ENCODE results near the gene DNPEP.
A peak's percentile ranks its signal among the peaks of the same experiment; 100 is the strongest.

The DNPEP gene

DNA sequence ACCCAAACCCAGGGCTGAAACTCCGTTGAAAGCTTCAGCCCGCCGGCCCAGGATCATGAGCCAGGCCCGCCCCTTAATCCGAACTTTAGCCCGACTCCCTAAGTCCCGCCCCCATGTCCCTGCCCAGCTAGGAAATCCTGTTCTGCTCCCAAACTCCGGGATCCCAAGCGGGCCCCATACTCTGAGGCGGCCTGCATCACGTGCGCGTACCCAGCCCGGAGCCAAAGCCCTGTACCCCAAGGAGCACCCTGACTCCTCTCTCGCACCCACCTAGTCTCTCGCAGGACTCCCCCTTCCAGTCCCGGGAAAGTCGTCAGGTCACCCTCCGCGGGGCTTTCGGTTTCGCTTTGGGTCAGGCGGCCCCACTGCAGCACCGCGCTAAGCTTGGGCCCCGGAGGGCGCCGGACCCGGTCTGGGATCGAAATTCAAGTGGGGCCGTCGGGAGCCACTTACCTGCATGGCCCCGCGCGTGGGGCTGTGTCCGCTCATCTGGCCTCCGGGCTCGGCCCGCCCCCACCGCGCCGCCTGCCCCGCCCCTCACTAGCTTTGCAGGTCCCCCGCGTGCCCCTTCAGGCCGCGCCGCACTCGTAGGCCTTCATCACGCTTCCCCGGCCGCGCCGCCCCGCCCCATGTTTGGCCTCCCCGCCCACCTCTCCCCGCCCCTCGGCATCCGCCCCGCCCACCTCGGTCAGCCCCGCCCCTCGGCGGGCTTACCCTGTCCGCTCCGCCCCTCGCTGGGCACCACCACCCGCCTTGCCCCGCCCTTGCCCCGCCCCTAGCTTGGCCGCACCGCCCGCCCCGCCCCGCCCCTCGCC is at the start of gene DNPEP:
Gene DNPEP (minus strand): TSS at position 607 of the 815 bp plus-strand sequence. CDS start 118 bp downstream, at position 489.
- peaks cover 7% of the 10 kb centered on the region for H3K27me3 Mint-ChIP-seq (ENCODE audit: low read depth)
- peak within 1 kb of the TSS; percentile 95 for H3K27ac Mint-ChIP-seq
- H3K4me1 Mint-ChIP-seq (ENCODE audit: low read depth), result peaks cover 12% of the 10 kb centered on the region
- no peaks in the 10 kb centered on the region for H3K9me3 Mint-ChIP-seq
- H3K36me3 Mint-ChIP-seq (ENCODE audit: low read depth), result peaks cover 28% of the 10 kb centered on the region
- H3K4me3 Mint-ChIP-seq, result peak within 1 kb of the TSS; percentile 96

GRCh38 chr2:219437141-219437540 is 49.4 kb upstream of the DNPEP start:
- no peak overlapping the region for H3K27ac Mint-ChIP-seq
- no peak overlapping the region for H3K4me3 Mint-ChIP-seq
- no peaks in the 10 kb centered on the region for H3K9me3 Mint-ChIP-seq
- peaks cover 6% of the 10 kb centered on the region for H3K4me1 Mint-ChIP-seq (ENCODE audit: low read depth)
- H3K27me3 Mint-ChIP-seq (ENCODE audit: low read depth), result peaks cover 40% of the 10 kb centered on the region
- no peaks in the 10 kb centered on the region for H3K36me3 Mint-ChIP-seq (ENCODE audit: low read depth)

- Mint-ChIP-seq H3K27me3 (ENCODE audit: low read depth) (peaks cover 40% of the 10 kb centered on the region), H3K36me3 (ENCODE audit: low read depth) (no peaks in the 10 kb centered on the region), H3K4me3 (no peak overlapping the region), H3K27ac (no peak overlapping the region), H3K9me3 (no peaks in the 10 kb centered on the region), H3K4me1 (ENCODE audit: low read depth) (peaks cover 6% of the 10 kb centered on the region)
These were observed 48.8 kb upstream of the DNPEP start for GRCh38 chr2:219436491-219436890.

- Mint-ChIP-seq H3K9me3 (no peaks in the 10 kb centered on the region), H3K4me3 (no peak overlapping the region), H3K36me3 (ENCODE audit: low read depth) (no peaks in the 10 kb centered on the region), H3K4me1 (ENCODE audit: low read depth) (peaks cover 2% of the 10 kb centered on the region), H3K27me3 (ENCODE audit: low read depth) (peaks cover 37% of the 10 kb centered on the region), H3K27ac (no peak overlapping the region)
These were observed 48.0 kb upstream of the DNPEP start for GRCh38 chr2:219435701-219436100.

DNA sequence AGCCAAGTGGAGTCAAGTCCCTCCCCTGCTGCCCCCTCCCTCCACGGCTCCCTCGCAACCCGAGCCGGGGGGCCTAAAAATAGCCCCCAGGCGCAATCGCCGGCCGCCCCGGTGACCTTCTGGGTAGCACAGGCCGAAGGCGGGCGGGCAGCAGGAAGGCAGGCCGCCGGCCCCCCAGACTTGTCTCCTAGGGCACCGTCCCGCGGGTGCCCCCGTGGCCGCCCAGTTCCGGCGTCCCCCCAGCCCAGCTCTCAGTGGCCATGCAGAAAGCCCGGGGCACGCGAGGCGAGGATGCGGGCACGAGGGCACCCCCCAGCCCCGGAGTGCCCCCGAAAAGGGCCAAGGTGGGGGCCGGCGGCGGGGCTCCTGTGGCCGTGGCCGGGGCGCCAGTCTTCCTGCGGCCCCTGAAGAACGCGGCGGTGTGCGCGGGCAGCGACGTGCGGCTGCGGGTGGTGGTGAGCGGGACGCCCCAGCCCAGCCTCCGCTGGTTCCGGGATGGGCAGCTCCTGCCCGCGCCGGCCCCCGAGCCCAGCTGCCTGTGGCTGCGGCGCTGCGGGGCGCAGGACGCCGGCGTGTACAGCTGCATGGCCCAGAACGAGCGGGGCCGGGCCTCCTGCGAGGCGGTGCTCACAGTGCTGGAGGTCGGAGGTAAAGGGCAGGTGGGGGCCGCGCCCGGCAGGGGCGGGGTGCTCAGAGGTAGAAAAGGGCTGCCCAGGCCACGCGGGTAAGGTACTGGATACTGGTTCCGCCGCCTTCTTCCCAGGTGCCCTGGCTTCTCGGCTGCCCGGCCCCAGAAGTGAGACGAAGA is 47.2 kb upstream of the DNPEP start, which contains the start of gene SPEG:
Gene SPEG (plus strand): TSS at position 126 of the 808 bp plus-strand sequence. CDS start 135 bp downstream, at position 261.
- Mint-ChIP-seq H3K27ac (no peak within 1 kb of the TSS), H3K4me1 (ENCODE audit: low read depth) (peaks cover 1% of the 10 kb centered on the region), H3K4me3 (no peak within 1 kb of the TSS), H3K36me3 (ENCODE audit: low read depth) (no peaks in the 10 kb centered on the region), H3K27me3 (ENCODE audit: low read depth) (peaks cover 39% of the 10 kb centered on the region), H3K9me3 (no peaks in the 10 kb centered on the region)

GRCh38 chr2:219434468-219434717 is 46.7 kb upstream of the DNPEP start:
- Mint-ChIP-seq H3K4me3 (no peak overlapping the region), H3K4me1 (ENCODE audit: low read depth) (peaks cover 1% of the 10 kb centered on the region), H3K9me3 (no peaks in the 10 kb centered on the region), H3K27me3 (ENCODE audit: low read depth) (peaks cover 39% of the 10 kb centered on the region), H3K27ac (no peak overlapping the region), H3K36me3 (ENCODE audit: low read depth) (no peaks in the 10 kb centered on the region)

GRCh38 chr2:219433666-219434467 is 46.2 kb upstream of the DNPEP start:
- Mint-ChIP-seq H3K27ac (no peak overlapping the region), H3K4me1 (ENCODE audit: low read depth) (peaks cover 1% of the 10 kb centered on the region), H3K9me3 (no peaks in the 10 kb centered on the region), H3K27me3 (ENCODE audit: low read depth) (peaks cover 43% of the 10 kb centered on the region), H3K4me3 (no peak overlapping the region), H3K36me3 (ENCODE audit: low read depth) (no peaks in the 10 kb centered on the region)

- peaks cover 45% of the 10 kb centered on the region for H3K27me3 Mint-ChIP-seq (ENCODE audit: low read depth)
- no peaks in the 10 kb centered on the region for H3K36me3 Mint-ChIP-seq (ENCODE audit: low read depth)
- no peaks in the 10 kb centered on the region for H3K9me3 Mint-ChIP-seq
- peaks cover 1% of the 10 kb centered on the region for H3K4me1 Mint-ChIP-seq (ENCODE audit: low read depth)
- no peak overlapping the region for H3K27ac Mint-ChIP-seq
- H3K4me3 Mint-ChIP-seq, result no peak overlapping the region
These were observed 43.2 kb upstream of the DNPEP start for GRCh38 chr2:219430633-219431615.

GRCh38 chr2:219429958-219430606 is 42.4 kb upstream of the DNPEP start:
- no peaks in the 10 kb centered on the region for H3K9me3 Mint-ChIP-seq
- H3K36me3 Mint-ChIP-seq (ENCODE audit: low read depth), result no peaks in the 10 kb centered on the region

GRCh38 chr2:219428469-219428868 is 40.8 kb upstream of the DNPEP start:
- H3K9me3 Mint-ChIP-seq, result no peaks in the 10 kb centered on the region
- no peak overlapping the region for H3K27ac Mint-ChIP-seq
- H3K4me3 Mint-ChIP-seq, result no peak overlapping the region
- peaks cover 28% of the 10 kb centered on the region for H3K27me3 Mint-ChIP-seq (ENCODE audit: low read depth)
- peaks cover 1% of the 10 kb centered on the region for H3K4me1 Mint-ChIP-seq (ENCODE audit: low read depth)
- no peaks in the 10 kb centered on the region for H3K36me3 Mint-ChIP-seq (ENCODE audit: low read depth)

More at GRCh38 chr2:219429958-219430606, 42.4 kb upstream of the DNPEP start:
- Mint-ChIP-seq H3K27ac (no peak overlapping the region), H3K27me3 (ENCODE audit: low read depth) (peaks cover 37% of the 10 kb centered on the region), H3K4me3 (no peak overlapping the region), H3K4me1 (ENCODE audit: low read depth) (peaks cover 1% of the 10 kb centered on the region)

- Mint-ChIP-seq H3K36me3 (ENCODE audit: low read depth) (no peaks in the 10 kb centered on the region), H3K27ac (no peak overlapping the region), H3K4me1 (ENCODE audit: low read depth) (no peaks in the 10 kb centered on the region), H3K9me3 (no peaks in the 10 kb centered on the region), H3K27me3 (ENCODE audit: low read depth) (peaks cover 20% of the 10 kb centered on the region), H3K4me3 (no peak overlapping the region)
These were observed 38.9 kb upstream of the DNPEP start for GRCh38 chr2:219426534-219427136.

- no peaks in the 10 kb centered on the region for H3K9me3 Mint-ChIP-seq
- no peak overlapping the region for H3K27ac Mint-ChIP-seq
These were observed 38.3 kb upstream of the DNPEP start for GRCh38 chr2:219426068-219426443.

More at GRCh38 chr2:219426068-219426443, 38.3 kb upstream of the DNPEP start:
- no peak overlapping the region for H3K4me3 Mint-ChIP-seq
- H3K27me3 Mint-ChIP-seq (ENCODE audit: low read depth), result peaks cover 14% of the 10 kb centered on the region
- no peaks in the 10 kb centered on the region for H3K4me1 Mint-ChIP-seq (ENCODE audit: low read depth)
- no peaks in the 10 kb centered on the region for H3K36me3 Mint-ChIP-seq (ENCODE audit: low read depth)
